A549 treated with dexamethasone at 1 μM for 4 hours (cell line): ENCODE measurements around the gene CRYGA. TPM values are rescaled to one million over a fixed set of nuclear protein-coding genes. Genes with fewer than 3 reads are reported as not detected.

Experiments
- total RNA-seq: library from RNA; stranded (reverse); fragments of 200-300 nt; extraction: Qiagen RNA extraction; gene quantifications from 5 replicates; pipeline ENCODE4 v1.2.3, GENCODE V29; 2022

The CRYGA gene, protein sequence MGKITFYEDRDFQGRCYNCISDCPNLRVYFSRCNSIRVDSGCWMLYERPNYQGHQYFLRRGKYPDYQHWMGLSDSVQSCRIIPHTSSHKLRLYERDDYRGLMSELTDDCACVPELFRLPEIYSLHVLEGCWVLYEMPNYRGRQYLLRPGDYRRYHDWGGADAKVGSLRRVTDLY
- total RNA-seq, result not detected in 5 replicates

DNA sequence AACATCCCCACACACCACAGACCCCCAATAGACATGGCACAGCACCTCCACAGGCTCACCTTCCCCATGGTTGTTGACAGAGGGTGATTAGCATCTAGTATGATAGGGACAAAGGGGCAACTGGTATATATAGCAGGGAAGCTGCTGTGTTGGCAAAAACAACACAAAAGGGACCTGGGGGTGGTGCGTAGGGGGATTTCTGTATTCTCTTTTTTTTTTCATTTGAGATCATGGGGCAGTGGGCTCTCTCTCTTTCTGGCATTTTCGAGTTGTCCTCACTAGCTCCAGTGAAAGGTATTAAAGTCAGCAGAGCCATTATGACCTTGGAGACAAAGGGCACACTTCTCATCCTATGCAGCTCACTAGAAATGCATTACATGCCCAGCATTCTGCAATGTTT, at the start of gene CRYGA:
Gene CRYGA (minus strand): TSS at position 101 of the 400 bp plus-strand sequence. CDS start 33 bp downstream, at position 68.

DNA sequence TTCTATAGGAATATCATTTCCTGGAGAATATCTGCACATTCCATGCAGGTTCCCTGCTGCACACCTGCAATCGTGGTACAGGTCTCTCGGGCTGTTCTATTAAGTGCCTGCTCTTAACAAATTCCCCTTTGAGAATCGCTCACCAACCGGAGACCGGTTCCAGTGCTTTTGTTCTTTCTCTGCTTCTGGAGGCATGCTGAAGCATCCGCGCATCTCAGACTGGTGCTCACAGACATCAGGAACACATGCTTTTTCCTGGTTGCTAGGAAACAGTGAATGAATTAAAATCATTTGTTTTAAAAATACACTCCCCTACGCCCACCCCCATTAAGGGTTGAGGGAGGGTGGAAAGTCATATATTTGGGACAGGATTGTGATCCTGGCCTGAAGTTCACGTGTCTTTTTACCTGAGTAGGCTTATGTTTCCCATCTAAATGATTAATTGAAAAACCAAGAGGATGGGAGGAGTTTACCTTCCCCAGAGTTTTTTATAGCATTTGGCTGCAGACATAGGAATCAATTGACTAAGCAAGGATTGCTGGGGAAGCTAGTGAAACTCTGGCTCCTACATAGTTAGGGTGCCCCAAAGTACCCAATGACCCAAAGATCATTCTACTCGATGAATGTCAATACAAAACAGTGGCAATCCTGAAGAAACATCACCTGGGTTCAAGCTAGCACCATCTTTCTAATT, 26.6 kb upstream of the CRYGA start, which contains the start of gene C2orf80:
Gene C2orf80 (minus strand): TSS at position 221 of the 694 bp plus-strand sequence. CDS start 3,044 bp downstream, outside the sequence.

DNA sequence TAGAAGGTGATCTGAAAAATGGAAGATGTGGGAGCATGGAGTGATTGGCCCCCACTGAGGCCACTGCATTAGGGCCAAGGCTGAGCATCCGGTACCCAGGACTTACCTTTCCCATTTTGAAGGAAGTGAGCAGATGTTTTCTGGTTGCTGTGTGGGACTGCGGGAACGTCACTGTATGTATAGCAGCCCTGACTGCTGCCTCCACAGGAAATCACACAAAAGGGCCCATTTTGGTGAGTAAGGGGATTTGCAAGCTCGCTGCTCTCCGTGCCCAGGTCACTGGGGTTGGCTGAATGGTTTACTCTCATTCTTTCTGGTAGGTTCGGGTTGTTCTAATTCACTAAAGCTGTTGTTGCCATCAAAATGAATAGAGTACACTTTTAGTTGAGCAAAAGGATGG, 17.4 kb downstream of the CRYGA start, which contains the start of gene CRYGB:
Gene CRYGB (minus strand): TSS at position 153 of the 400 bp plus-strand sequence. CDS start 38 bp downstream, at position 115.

GRCh38 chr2:208129744-208130711, 33.4 kb downstream of the CRYGA start, which contains the start of gene CRYGC:
Gene CRYGC (minus strand): TSS chr2:208129828. CDS start chr2:208129792, 36 bp downstream.

GRCh38 chr2:208124013-208124715, 39.2 kb downstream of the CRYGA start, which contains the start of gene CRYGD:
Gene CRYGD (minus strand): TSS chr2:208124524. CDS start chr2:208124473, 51 bp downstream.

Other genes with a start within 250 kb of the CRYGA start
- 2.0 to 2.7 TPM (median 2.5 TPM) in 5 replicates for gene PLEKHM3, start 138.1 kb downstream of the CRYGA start, total RNA-seq
- gene CRYGD, start 39.1 kb downstream of the CRYGA start, total RNA-seq, result not detected in 5 replicates
- not detected in 5 replicates for gene CRYGC, start 33.8 kb downstream of the CRYGA start, total RNA-seq
- not detected in 5 replicates for gene CRYGB, start 17.4 kb downstream of the CRYGA start, total RNA-seq
- gene C2orf80, start 26.4 kb upstream of the CRYGA start, total RNA-seq, result not detected in 5 replicates
- 79.0 to 98.1 TPM (median 87.2 TPM) in 5 replicates for gene IDH1, start 91.5 kb upstream of the CRYGA start, total RNA-seq
- 4.6 to 9.3 TPM (median 7.4 TPM) in 5 replicates for gene PIKFYVE, start 102.7 kb upstream of the CRYGA start, total RNA-seq
- gene PTH2R, start 243.2 kb upstream of the CRYGA start, total RNA-seq, result not detected in 5 replicates